Forelimb muscle (tissue), 1 donor: ENCODE measurements around the gene CRYAB. TPM values are rescaled to one million over a fixed set of nuclear protein-coding genes. Genes with fewer than 3 reads are reported as not detected.
"Not testable (repeated sequence)": the region's sequence is repeated elsewhere in the genome, so short reads cannot be mapped to it uniquely, and the experiment has no call there.

Experiments
- DNase-seq: peaks from one replicate; pipeline ENCODE4 v3.0.0-alpha.2; 2013; ENCODE audit warnings: low read depth
- polyA plus RNA-seq: library from polyadenylated mRNA; unstranded; fragments of 120-200 nt; gene quantifications from one replicate; pipeline ENCODE4 v1.2.1, GENCODE V29; 2013; ENCODE audit not compliant: insufficient read length

The CRYAB gene
- polyA plus RNA-seq, 1 donor, result 886 TPM

DNA sequence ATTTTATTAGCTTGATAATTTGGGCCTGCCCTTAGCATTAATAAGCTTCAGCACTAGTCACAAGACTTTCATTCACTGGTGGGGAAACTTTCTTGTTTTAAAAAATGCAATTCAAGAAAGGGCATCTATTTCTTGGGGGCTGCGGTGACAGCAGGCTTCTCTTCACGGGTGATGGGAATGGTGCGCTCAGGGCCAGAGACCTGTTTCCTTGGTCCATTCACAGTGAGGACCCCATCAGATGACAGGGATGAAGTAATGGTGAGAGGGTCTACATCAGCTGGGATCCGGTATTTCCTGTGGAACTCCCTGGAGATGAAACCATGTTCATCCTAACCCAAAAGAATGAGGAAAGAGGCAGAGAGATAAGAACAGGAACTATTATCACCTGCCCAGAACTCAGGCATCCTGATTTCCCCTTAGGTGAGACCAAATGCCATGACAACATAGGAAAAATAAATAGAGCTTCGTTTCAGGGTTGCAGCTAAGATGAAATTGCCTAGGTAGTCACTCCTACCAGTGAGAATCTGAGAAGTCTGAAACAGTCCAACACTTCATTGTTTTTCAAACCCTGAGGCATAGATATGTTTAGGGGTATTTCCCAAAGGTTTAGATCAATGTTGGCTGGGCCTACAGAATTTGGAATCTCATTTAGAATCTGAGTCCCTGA, 2.8 kb downstream of the CRYAB start:
- DNase-seq, result no peak

DNA sequence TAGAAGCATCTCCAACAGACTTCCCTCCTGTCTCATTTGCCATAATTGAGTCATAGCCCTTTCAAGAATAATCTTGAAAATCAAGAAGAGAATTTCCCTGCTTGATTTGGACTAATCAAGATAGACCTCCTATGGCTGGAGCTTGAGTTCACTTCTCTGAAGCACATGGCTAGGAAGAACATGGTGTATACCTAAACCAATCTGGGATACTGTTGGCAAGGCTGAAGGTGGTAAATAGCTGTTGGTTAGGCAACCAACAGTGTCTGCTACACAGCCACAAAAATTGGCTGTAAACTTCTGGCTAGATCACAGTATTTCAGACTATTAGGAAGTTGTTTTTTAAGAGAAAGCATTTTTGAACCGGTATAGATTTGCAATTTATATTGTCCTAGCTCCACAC, 4.9 kb downstream of the CRYAB start:
- DNase-seq, result no peak

DNA sequence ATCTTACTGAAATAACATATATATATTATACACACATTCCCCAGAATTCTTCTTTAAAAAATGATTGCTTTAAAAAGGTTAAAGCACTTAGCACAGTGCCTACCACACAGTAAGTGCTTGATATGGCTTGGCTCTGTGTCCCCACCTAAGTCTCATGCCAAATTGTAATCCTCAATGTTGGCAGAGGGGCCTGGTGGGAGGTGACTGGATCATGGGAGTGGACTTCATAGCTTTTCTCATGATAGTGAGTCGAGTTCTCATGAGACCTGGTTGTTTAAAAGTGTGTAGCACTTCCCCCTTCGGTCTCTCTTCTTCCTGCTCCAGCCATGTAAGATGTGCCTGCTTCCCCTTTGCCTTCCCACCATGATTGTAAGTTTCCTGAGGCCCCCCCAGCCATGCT, 6.2 kb downstream of the CRYAB start:
- DNase-seq, result no peak

- DNase-seq, result no peak
Measured at GRCh38 chr11:111886844-111887243, 24.7 kb downstream of the CRYAB start.

DNA sequence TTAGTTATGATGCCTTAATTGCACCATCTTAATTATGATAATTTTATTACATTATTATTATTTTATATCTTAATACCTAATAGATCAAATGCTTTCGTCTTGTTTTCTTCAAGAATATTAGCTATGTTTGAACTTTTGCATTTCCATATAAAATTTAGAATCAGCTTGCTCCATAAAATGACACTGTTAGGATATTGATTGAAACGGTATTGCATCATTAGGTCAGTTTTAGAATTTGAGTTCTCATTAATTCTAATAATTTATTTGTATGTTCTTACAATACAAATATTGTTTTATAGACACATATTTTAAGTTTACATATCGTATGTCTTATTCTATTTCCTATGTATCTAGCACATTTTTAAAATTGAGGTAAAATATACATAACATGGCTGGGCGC, 25.5 kb downstream of the CRYAB start:
- no peak for DNase-seq

- not testable (repeated sequence) for DNase-seq
Measured at GRCh38 chr11:111885053-111885452, 26.5 kb downstream of the CRYAB start.

DNA sequence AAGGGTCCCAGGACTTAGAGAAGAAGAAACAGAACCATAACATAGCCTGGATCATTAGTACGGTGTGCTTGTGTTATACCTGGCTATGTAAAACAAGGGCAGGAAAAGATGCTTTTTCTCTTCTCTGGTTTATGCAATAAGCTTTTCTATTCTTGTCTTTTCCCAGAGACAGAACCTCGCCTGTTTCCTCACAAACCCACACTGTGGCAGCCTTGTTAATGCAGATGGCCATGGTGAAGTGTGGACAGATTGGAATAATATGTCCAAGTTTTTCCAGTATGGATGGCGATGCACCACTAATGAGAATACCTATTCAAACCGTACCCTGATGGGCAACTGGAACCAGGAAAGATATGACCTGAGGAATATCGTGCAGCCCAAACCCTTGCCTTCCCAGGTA, 29.4 kb downstream of the CRYAB start:
- DNase-seq, result no peak

DNA sequence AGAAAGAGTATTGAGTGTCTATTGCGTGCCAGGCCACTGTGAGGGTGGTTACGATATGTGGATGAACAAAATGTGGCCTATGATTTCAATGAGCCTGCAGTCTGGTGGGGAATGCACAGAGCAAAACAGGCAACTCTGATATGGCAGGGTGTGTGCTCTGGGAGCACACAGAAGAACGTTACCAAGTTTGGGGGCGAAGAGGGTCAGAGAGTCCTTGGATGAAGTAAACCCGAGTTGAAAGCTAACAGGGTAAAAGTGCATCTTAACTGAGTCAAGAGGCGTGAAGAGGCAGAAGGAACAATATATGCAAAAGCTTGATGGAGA, 32.0 kb downstream of the CRYAB start:
- DNase-seq, result no peak

GRCh38 chr11:111878849-111879636, 32.5 kb downstream of the CRYAB start, which contains the start of the genes CFAP68 and FDXACB1:
TSS of gene CFAP68 (plus strand) at chr11:111879541. CDS start at chr11:111879561, 20 bp downstream.
TSS of gene FDXACB1 (minus strand) at chr11:111879165. CDS start at chr11:111879132, 33 bp downstream.
- DNase-seq, result peak; percentile 96

- DNase-seq, result no peak
Measured at GRCh38 chr11:111878385-111878848, 33.2 kb downstream of the CRYAB start.

DNA sequence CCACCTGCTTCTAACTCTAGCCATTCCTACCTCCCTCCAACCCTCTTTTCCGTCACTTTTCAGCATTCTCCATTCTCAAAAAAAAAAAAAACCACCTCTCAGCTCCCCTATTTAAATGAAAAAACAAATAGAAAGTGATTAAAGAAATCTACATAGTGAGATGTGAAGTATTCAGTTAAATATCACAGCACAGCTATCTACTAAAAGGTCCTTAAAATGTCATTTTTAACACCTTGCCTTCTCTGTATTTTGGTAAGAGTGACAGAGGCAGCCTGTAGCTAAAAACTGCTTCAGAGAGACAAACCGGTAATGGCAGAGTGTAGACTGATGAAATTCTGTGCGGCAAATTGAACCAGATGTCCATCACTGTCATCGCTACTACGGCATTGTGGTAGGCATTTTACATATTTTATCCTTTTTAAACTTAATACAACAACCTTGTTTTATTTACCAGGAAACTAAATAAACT, 39.8 kb downstream of the CRYAB start:
- no peak for DNase-seq

DNA sequence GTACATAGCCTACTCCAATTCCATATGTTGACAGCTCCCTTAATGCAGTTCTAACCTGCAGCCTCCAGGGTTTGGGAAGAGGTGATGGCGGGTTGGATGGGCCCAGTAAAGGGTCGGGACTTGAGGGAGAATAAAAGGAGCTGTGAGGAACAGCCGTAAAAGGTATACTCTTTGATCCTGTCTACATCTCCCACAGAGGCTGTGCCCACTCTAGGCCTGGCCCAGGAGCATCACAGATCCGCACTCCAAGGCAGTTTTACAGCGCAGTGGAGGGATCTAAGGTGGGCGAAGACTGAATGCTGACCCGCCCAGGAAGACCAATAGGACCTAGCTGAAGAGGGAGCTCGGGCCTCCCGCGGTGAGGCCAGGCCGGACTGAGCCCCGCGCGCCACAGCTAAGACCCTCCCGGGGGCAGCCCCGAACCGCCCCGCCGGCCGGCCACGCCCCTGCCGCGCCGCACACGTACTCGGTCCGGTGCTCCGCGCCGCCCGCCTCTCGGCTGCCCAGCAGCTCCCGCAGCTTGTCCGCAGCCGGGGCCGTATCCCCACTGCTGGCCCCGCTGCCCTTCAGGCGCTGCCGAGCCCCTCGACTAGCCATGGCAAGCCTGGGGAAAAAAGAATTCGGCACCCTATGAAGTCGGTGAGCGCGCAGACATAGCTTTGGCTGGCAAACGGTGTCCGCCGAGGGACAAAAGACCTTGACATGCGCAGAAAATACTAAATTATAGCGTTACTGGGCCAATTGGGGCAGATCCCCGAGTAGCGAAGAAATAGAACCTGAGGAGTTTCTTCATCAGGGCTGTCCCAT, 40.5 kb downstream of the CRYAB start, which contains the start of gene ALG9:
Gene ALG9, minus strand, starts transcription at position 696 of the 807 bp plus-strand sequence. Its CDS starts 99 bp downstream, at position 597.
- DNase-seq, result peak; percentile 60

DNA sequence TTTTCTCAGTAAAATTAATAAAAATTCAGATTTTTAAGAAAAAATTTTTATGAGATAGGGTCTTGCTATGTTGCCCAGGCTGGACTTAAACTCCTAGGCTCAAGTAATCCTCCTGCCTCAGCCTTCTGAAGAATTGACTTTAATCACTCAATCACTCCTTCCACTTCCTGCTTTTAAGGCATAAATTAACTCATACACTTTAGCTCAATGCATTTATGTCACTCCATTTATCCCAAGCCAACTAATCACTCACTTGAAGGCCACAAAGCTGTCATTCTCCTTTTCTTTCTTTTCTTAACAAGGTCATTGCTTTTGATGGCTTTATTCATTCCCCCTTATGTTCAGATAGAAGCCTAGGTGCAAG, 41.1 kb downstream of the CRYAB start:
- DNase-seq, result no peak

DNA sequence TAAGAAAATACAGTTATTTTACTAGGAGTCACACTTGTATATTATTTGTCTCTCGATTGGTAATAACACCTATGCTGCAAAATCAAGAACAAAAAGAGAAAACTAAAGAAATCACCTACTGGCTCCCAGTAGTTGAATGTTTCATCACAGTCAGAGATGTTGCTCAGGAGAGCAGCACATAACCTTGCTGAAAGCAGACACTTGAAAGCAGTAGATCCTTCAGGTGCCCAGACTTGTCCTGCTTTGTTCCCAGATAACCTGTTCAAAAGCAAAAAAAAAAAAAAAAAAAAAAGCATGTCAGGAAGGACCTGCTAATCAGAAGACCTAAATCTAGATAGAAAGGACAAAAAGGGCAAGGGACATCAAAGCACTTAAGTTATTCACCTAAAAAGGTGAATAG, 41.5 kb downstream of the CRYAB start:
- no peak for DNase-seq

DNA sequence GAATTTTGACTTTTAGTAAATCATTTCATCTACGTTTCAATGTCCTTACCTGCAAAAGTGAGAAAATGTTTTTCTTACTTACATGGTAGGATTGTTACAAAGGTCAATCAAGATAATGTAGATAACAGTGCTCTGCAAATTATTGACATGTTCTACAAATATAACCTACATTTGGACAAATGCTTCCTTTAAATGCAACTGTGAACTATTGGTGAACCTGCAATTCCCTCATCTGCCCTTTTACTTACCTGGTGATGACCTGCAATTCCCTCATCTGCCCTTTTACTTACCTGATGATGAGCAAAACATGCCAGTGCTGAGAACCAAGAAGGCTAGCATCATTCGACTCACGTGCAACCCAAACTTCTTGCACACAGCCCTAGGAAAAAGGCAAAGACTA, 51.3 kb downstream of the CRYAB start:
- DNase-seq, result no peak

Other genes starting within 250 kb of the CRYAB start
- gene PPP2R1B, start 145.4 kb downstream of the CRYAB start, polyA plus RNA-seq, result 12.4 TPM
- 26.1 TPM for gene ALG9, start 40.2 kb downstream of the CRYAB start, polyA plus RNA-seq
- 1.7 TPM for gene FDXACB1, start 32.6 kb downstream of the CRYAB start, polyA plus RNA-seq
- 15.7 TPM for gene CFAP68, start 32.2 kb downstream of the CRYAB start, polyA plus RNA-seq
- gene HSPB2, start 964 bp upstream of the CRYAB start, polyA plus RNA-seq, result 93.3 TPM
- gene C11orf52, start 7.1 kb upstream of the CRYAB start, polyA plus RNA-seq, result 3.1 TPM
- 19.6 TPM for gene DIXDC1, start 25.6 kb upstream of the CRYAB start, polyA plus RNA-seq
- gene DLAT, start 113.6 kb upstream of the CRYAB start, polyA plus RNA-seq, result 39.5 TPM
- gene PIH1D2, start 162.2 kb upstream of the CRYAB start, polyA plus RNA-seq, result 1.1 TPM
- gene NKAPD1, start 162.5 kb upstream of the CRYAB start, polyA plus RNA-seq, result 27.7 TPM
- gene TIMM8B, start 175.0 kb upstream of the CRYAB start, polyA plus RNA-seq, result 48.5 TPM
- 92.7 TPM for gene SDHD, start 175.1 kb upstream of the CRYAB start, polyA plus RNA-seq